PC-9 (cell line): ENCODE results near the gene NFIA. TPM values are rescaled to one million over a fixed set of nuclear protein-coding genes. Genes with fewer than 3 reads are reported as not detected.
A peak's percentile ranks its signal among the peaks of the same experiment; 100 is the strongest.

Experiments used
- BruUV-seq: library from RNA; stranded (reverse); fragments of 400-500 nt; replicated peaks from 2 replicates; lab custom pipeline; 2021; lab: Mats Ljungman, UMichigan
- CTCF ChIA-PET: fragments of 300-600 bp; sonication (Branson Sonifier 250); formaldehyde crosslinking; loops from one replicate; lab custom pipeline; 2022; ENCODE audit warnings: antibody characterized with exemption; lab: Charles Lee
- POLR2A ChIA-PET: fragments of 300-600 bp; sonication (Branson Sonifier 250); formaldehyde crosslinking; loops from one replicate; lab custom pipeline; 2022; ENCODE audit warnings: antibody characterized with exemption; ENCODE audit not compliant: unreplicated experiment; lab: Charles Lee
- DNase-seq, 2 experiments: peaks; one replicate each; pipeline versions ENCODE4 v3.0.0 to v3.0.0-alpha.2; 2015 to 2022; ENCODE audit warnings: mixed read lengths in 1 of 2
- H2AFZ ChIP-seq: fragments of 200-600 bp; sonication (generic); 2 replicates; pipeline ENCODE4 v1.8.1; 2017; ENCODE audit warnings: antibody characterized with exemption
- H3F3A ChIP-seq: fragments of 200-600 bp; sonication (generic); 2 replicates; pipeline ENCODE4 v1.8.1; 2017; ENCODE audit warnings: antibody characterized with exemption, mild to moderate bottlenecking, low read depth; ENCODE audit not compliant: insufficient read depth
- H3K27ac ChIP-seq: fragments of 200-600 bp; sonication (generic); 2 replicates; pipeline ENCODE4 v1.6.1; 2016; ENCODE audit warnings: mixed run types
- H3K27me3 ChIP-seq: fragments of 200-600 bp; sonication (generic); 2 replicates; pipeline ENCODE4 v1.6.1; 2016; ENCODE audit warnings: low read depth, mixed run types; ENCODE audit not compliant: insufficient read depth
- H3K36me3 ChIP-seq: fragments of 200-600 bp; sonication (generic); 2 replicates; pipeline ENCODE4 v1.6.1; 2016; ENCODE audit warnings: low read depth, mixed run types
- H3K4me1 ChIP-seq: fragments of 200-600 bp; sonication (generic); replicated peaks from 2 replicates; pipeline ENCODE4 v1.6.1; 2016; ENCODE audit warnings: mixed run types; ENCODE audit not compliant: insufficient read depth
- H3K4me2 ChIP-seq: fragments of 200-600 bp; sonication (generic); 2 replicates; pipeline ENCODE4 v1.6.1; 2017; ENCODE audit warnings: mixed run types
- H3K4me3 ChIP-seq: fragments of 200-600 bp; sonication (generic); 2 replicates; pipeline ENCODE4 v1.6.1; 2016; ENCODE audit warnings: mixed run types
- H3K79me2 ChIP-seq: fragments of 200-600 bp; sonication (generic); 2 replicates; pipeline ENCODE4 v1.6.1; 2017; ENCODE audit warnings: low read depth, mixed run types
- H3K9me2 ChIP-seq: fragments of 200-600 bp; sonication (generic); 2 replicates; pipeline ENCODE4 v1.8.1; 2017; ENCODE audit warnings: mild to moderate bottlenecking; ENCODE audit not compliant: insufficient read depth
- H3K9me3 ChIP-seq: fragments of 200-600 bp; sonication (generic); 2 replicates; pipeline ENCODE4 v1.8.1; 2016; ENCODE audit warnings: low read depth; ENCODE audit not compliant: insufficient read depth
- H4K20me1 ChIP-seq: fragments of 200-600 bp; sonication (generic); 2 replicates; pipeline ENCODE4 v1.8.1; 2017; ENCODE audit not compliant: insufficient read depth
- EZH2 ChIP-seq: fragments of 200-600 bp; sonication (generic); IDR thresholded peaks from 2 replicates; pipeline ENCODE4 v1.8.0; 2017; ENCODE audit warnings: antibody characterized with exemption, low read depth
- intact Hi-C: fragments of 100-400 bp; cut with micrococcal nuclease; formaldehyde crosslinking; loops from one replicate; pipeline ENCODE4 v1.10.0; 2022; ENCODE audit not compliant: unreplicated experiment
- total RNA-seq: library from RNA; stranded (reverse); gene quantifications from 2 replicates; pipeline ENCODE4 v1.2.3, GENCODE V29; 2021
- TF ChIP-seq, protein P1 (sequence below): fragments of 200-600 bp; sonication (generic); conservative IDR thresholded peaks from 2 replicates; pipeline ENCODE4 v1.6.1; 2017; ENCODE audit warnings: mixed run types, antibody characterized with exemption, mild to moderate bottlenecking, moderate library complexity

The NFIA gene
- total RNA-seq, 1 experiment from 2014 or later, result 26.7 TPM

GRCh38 chr1:61183471-61184039 lies 101.2 kb downstream of the NFIA start:
- no peaks in the 10 kb centered on the region for H3K27me3 ChIP-seq
- no peak overlapping the region for H2AFZ ChIP-seq
- BruUV-seq, result TSS peak; percentile 93
- CTCF ChIA-PET, result interaction anchor here (1.1 kb wide), 1 partner anchor 156 kb away, joined by 3 read pairs; no protein-coding TSS in a partner anchor
- TF ChIP-seq, protein P1, sequence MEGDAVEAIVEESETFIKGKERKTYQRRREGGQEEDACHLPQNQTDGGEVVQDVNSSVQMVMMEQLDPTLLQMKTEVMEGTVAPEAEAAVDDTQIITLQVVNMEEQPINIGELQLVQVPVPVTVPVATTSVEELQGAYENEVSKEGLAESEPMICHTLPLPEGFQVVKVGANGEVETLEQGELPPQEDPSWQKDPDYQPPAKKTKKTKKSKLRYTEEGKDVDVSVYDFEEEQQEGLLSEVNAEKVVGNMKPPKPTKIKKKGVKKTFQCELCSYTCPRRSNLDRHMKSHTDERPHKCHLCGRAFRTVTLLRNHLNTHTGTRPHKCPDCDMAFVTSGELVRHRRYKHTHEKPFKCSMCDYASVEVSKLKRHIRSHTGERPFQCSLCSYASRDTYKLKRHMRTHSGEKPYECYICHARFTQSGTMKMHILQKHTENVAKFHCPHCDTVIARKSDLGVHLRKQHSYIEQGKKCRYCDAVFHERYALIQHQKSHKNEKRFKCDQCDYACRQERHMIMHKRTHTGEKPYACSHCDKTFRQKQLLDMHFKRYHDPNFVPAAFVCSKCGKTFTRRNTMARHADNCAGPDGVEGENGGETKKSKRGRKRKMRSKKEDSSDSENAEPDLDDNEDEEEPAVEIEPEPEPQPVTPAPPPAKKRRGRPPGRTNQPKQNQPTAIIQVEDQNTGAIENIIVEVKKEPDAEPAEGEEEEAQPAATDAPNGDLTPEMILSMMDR, result no peak
- no peak for TF ChIP-seq EZH2
- H3K9me3 ChIP-seq, result no peaks in the 10 kb centered on the region
- H3K27ac ChIP-seq, result peak overlapping the region; percentile 30
- no peak for DNase-seq
- H3K4me1 ChIP-seq, result peaks cover 12% of the 10 kb centered on the region
- H3K4me2 ChIP-seq, result peak overlapping the region; percentile 39; the same call in 1 of the 2 replicates
- no peak overlapping the region; the same call in 1 of the 2 replicates for H3K4me3 ChIP-seq
- no peaks in the 10 kb centered on the region for H3K79me2 ChIP-seq
- POLR2A ChIA-PET, result no interaction called here
- intact Hi-C loops, result loop anchor here (5.0 kb wide), 2 partner anchors 106 to 154 kb away; no protein-coding TSS in a partner anchor
- no peaks in the 10 kb centered on the region for H3K9me2 ChIP-seq
- H4K20me1 ChIP-seq, result no peaks in the 10 kb centered on the region
- no peaks in the 10 kb centered on the region for H3K36me3 ChIP-seq
- peaks cover 3% of the 10 kb centered on the region; the same call in 1 of the 2 replicates for H3F3A ChIP-seq

DNA sequence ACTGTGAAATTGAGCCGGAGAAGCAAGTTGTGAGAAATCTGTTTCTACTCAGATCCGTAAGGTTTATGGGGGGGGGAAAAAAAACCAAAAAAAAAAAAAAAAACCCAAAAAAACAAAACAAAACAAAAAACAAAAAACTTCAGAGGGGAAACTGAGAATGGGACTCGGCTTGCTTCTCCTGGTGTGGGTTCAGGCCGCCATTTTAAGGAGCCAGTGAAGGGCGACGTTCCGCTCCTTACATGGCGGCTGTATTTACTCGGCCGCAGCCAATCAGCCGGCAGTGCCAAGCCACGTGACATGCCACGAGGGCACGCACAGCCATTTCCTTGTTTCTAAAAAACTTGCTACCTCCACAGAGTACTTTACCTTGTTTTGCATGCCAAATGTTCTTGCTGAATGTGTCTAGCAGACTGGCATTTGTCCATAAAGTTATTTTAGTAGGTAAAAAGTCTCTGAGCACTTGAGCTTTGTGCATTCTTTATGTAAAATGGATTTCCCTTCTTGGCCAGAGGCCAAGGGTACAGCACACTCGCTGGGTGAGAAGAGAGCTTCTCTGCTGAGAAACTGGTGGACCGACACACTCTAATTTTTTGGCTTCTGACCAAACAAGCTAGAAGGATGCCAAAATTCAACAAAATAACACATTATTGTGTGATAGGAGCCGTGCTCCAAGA lies 101.8 kb downstream of the NFIA start:
- Histone ChIP-seq H3K79me2 (no peaks in the 10 kb centered on the region), H3K4me3 (no peak overlapping the region; the same call in 1 of the 2 replicates), H3K4me1 (peaks cover 12% of the 10 kb centered on the region), H3K27me3 (no peaks in the 10 kb centered on the region), H3K36me3 (no peaks in the 10 kb centered on the region), H3K27ac (peak overlapping the region; percentile 30), H3K4me2 (peak overlapping the region; percentile 39), H3K9me2 (no peaks in the 10 kb centered on the region), H4K20me1 (no peaks in the 10 kb centered on the region), H2AFZ (no peak overlapping the region; the same call in 1 of the 2 replicates), H3F3A (peaks cover 3% of the 10 kb centered on the region; the same call in 1 of the 2 replicates), H3K9me3 (no peaks in the 10 kb centered on the region)
- TF ChIP-seq, protein P1, result no peak
- no peak for TF ChIP-seq EZH2
- ChIA-PET POLR2A (interaction anchor here (0.5 to 0.6 kb wide), 2 partner anchors 190 to 297 kb away, joined by 3 to 4 read pairs; no protein-coding TSS in a partner anchor), CTCF (interaction anchor here (1.1 kb wide), 1 partner anchor 155 kb away, joined by 3 read pairs; no protein-coding TSS in a partner anchor)
- no TSS peak for BruUV-seq
- intact Hi-C loops, result loop anchor here (5.0 kb wide), 2 partner anchors 107 to 153 kb away; no protein-coding TSS in a partner anchor
- DNase-seq, result peak; percentile 68 to 86

DNA sequence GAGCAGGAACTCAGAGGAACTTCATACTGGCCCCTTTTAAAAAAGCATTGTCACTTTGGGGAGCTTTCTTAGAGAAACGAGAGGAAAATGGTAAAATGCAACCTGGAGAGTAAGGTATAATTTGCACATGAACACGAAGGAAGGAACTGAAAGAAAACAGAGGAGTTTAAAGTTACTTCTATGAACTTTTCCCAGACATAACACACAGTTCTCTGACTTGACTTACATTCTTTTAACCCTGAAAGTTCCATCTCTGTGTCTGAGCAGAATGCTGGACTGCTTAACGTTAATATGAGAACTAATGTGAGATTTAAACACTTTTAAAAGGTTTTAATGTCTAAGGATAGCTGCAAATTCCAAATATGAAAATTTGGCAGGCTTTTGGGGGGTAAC lies 102.3 kb downstream of the NFIA start:
- no peak for DNase-seq
- BruUV-seq, result no TSS peak
- H3K4me1 ChIP-seq, result peaks cover 12% of the 10 kb centered on the region
- H4K20me1 ChIP-seq, result no peaks in the 10 kb centered on the region
- intact Hi-C loops, result loop anchor here (5.0 kb wide), 2 partner anchors 107 to 153 kb away; no protein-coding TSS in a partner anchor
- no peak overlapping the region for H2AFZ ChIP-seq
- H3K4me3 ChIP-seq, result no peak overlapping the region
- TF ChIP-seq, protein P1, result no peak
- no peak for TF ChIP-seq EZH2
- peak overlapping the region; percentile 39 for H3K4me2 ChIP-seq
- H3K9me3 ChIP-seq, result no peaks in the 10 kb centered on the region
- peak overlapping the region; percentile 30 for H3K27ac ChIP-seq
- H3K79me2 ChIP-seq, result no peaks in the 10 kb centered on the region
- no peaks in the 10 kb centered on the region for H3K9me2 ChIP-seq
- H3K27me3 ChIP-seq, result no peaks in the 10 kb centered on the region
- ChIA-PET CTCF (no interaction called here), POLR2A (interaction anchor here (0.5 to 0.6 kb wide), 2 partner anchors 190 to 296 kb away, joined by 3 to 4 read pairs; no protein-coding TSS in a partner anchor)
- H3F3A ChIP-seq, result peaks cover 3% of the 10 kb centered on the region; the same call in 1 of the 2 replicates
- H3K36me3 ChIP-seq, result no peaks in the 10 kb centered on the region
